Skeletal muscle satellite cell (primary cell): ENCODE results near the gene TBC1D9.
A peak's percentile ranks its signal among the peaks of the same experiment; 100 is the strongest.

Experiments
- H3K27me3 ChIP-seq: 2 replicates; pipeline ENCODE4 v1.7.0; 2013; ENCODE audit warnings: low read length; ENCODE audit not compliant: control insufficient read depth, insufficient read depth
- H3K36me3 ChIP-seq: 2 replicates; pipeline ENCODE4 v1.7.0; 2013; ENCODE audit warnings: mild to moderate bottlenecking, control low read depth, low read length; ENCODE audit not compliant: insufficient read depth
- H3K4me1 ChIP-seq: 2 replicates; pipeline ENCODE4 v1.7.0; 2013; ENCODE audit warnings: low read length; ENCODE audit not compliant: control insufficient read depth, insufficient read depth
- H3K4me2 ChIP-seq: 2 replicates; pipeline ENCODE4 v1.7.0; 2013; ENCODE audit warnings: mild to moderate bottlenecking, low read length
- H3K4me3 ChIP-seq: 2 replicates; pipeline ENCODE4 v1.7.0; 2013; ENCODE audit warnings: low read length
- H3K9ac ChIP-seq: 2 replicates; pipeline ENCODE4 v1.7.0; 2013; ENCODE audit warnings: mild to moderate bottlenecking, low read depth, low read length, moderate library complexity
- H3K9me3 ChIP-seq: replicated peaks from 2 replicates; pipeline ENCODE4 v1.7.0; 2013; ENCODE audit warnings: mild to moderate bottlenecking, control low read depth, low read length

TBC1D9 gene

DNA sequence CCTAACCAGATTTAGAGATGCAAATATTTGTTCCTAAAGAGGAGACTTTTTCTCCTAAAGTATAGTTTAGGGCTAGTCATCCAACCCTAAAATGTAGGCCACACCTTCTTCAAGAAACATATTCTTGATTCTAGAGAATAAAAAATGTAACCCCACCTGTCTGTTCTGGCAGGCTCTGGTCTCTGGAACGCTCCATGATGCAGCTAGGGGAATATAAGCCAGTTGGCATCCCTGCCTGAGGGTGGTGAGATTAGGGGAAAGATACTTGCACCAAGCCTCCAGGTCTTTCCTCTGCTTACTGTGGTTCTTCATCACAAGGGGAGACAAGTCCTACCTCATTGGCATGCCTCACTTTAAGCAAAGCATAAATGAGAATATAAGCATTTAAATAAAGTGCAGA, 21.2 kb upstream of the TBC1D9 start:
- H3K4me1 ChIP-seq, result no peaks in the 10 kb centered on the region

DNA sequence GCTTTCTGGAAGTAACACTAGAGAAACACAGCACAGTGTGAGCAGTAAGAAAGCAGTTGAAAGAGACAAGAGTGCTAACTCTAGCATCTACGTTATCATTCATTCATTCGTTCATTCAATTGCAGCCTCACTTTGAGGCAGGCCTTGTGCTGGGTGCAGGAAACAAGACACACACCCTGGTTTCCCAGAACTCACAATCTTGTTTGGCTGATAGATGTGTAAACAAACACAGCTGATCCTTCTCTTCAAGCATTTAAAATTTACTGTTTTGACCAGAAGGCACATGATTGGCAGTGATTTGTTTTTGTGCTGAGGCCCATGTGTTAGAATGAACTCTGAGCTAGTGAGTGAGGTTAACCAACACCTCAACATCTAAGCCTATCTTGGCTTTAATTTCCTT, 20.4 kb upstream of the TBC1D9 start:
- Histone ChIP-seq H3K9me3 (no peaks in the 10 kb centered on the region), H3K9ac (no peak overlapping the region), H3K36me3 (no peaks in the 10 kb centered on the region), H3K4me1 (no peaks in the 10 kb centered on the region), H3K4me3 (no peak overlapping the region), H3K4me2 (no peak overlapping the region), H3K27me3 (no peaks in the 10 kb centered on the region)

More for the DNA sequence above, 21.2 kb upstream of the TBC1D9 start:
- Histone ChIP-seq H3K4me3 (no peak overlapping the region), H3K4me2 (no peak overlapping the region), H3K9ac (no peak overlapping the region), H3K36me3 (no peaks in the 10 kb centered on the region), H3K9me3 (no peaks in the 10 kb centered on the region), H3K27me3 (no peaks in the 10 kb centered on the region)

DNA sequence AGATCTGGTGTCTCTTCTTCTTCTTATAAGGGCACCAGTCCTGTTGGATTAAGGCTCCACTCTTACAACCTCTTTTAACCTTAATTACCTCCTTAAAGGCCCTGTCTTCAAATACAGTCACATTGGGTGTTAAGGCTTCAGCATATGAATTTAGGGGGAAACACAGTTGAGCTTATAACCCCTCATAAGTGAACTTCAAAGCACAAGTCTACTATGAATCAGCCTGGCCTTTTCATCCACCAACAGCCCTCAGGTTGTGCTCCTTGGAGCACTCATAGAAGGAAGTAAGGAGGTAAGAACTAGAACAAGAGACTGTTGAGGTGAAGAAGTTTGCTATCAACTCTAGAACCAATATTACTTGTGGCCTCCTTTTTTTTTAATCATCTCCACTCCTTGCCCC, 18.8 kb upstream of the TBC1D9 start:
- Histone ChIP-seq H3K27me3 (no peaks in the 10 kb centered on the region), H3K4me3 (no peak overlapping the region), H3K9me3 (no peaks in the 10 kb centered on the region), H3K4me1 (no peaks in the 10 kb centered on the region), H3K9ac (no peak overlapping the region), H3K36me3 (no peaks in the 10 kb centered on the region), H3K4me2 (no peak overlapping the region)

DNA sequence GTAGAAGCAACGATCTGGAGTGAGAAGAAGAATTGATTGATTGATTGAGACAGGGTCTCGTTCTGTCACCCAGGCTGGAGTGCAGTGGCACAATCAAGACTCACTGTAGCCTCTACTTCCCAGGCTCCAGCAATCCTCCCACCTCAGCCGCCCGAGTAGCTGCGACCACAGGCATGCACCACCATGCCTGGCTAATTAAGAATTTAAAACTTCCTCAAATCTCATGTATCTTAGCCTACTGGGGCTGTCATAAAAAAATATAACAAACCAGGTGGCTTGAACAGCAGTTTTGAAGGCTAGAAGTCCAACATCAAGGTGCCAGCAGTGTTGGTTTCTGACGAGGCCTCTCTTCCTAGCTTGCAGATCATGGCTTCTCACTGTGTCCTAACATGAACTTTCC, 18.3 kb upstream of the TBC1D9 start:
- Histone ChIP-seq H3K9ac (no peak overlapping the region), H3K4me2 (no peak overlapping the region), H3K36me3 (no peaks in the 10 kb centered on the region), H3K27me3 (no peaks in the 10 kb centered on the region), H3K9me3 (no peaks in the 10 kb centered on the region), H3K4me3 (no peak overlapping the region), H3K4me1 (no peaks in the 10 kb centered on the region)

DNA sequence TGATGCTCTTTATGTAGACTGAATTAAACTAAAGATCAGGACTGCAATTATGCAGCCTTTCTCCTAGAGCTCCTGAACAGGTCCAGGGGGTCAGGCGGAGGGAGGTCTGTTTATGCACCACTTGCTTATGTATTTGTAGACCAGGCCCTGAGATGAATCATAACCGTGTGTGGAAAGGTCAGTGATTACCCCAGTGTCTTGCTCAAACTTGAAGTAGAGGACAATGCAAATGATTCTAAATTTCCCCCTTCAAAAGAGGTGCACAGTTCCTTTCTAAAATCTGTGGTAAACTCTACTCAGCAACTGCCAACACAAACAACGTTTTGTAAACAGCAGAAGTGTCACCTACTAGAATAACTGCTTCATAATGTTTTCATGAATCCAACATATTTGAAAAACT, 13.0 kb upstream of the TBC1D9 start:
- H3K36me3 ChIP-seq, result no peaks in the 10 kb centered on the region
- H3K27me3 ChIP-seq, result no peaks in the 10 kb centered on the region

DNA sequence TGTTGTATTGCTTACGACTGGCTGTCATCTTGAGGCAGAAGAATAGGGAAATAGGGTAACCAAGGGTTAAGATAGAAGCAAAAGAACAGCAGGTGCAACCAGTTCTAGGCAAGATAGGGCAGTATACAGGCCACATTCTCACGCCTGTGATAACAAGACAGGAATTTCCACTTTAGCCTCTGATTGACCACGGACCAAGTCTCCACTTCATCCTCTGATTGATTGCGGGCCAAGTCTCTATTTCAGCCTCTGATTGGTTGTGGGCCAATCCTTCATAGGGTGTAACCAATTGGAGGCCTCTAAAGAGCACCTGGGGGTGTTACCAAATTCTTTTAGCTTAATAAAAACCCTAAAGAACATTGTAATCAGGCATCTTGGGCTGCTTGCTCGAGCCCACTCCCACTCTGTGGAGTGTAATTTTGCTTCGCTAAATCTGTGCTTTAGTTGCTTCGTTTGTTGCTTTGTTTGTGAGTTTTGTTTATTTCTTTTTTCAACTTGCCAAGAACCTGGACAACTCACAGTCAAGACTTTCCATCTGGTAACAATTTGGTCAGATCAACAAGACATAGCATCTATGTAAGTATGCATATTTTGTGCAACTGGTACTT, 8.7 kb upstream of the TBC1D9 start:
- H3K9me3 ChIP-seq, result no peaks in the 10 kb centered on the region
- H3K4me1 ChIP-seq, result no peaks in the 10 kb centered on the region
- no peak overlapping the region for H3K4me2 ChIP-seq
- H3K36me3 ChIP-seq, result no peaks in the 10 kb centered on the region
- H3K27me3 ChIP-seq, result peaks cover 6% of the 10 kb centered on the region
- no peak overlapping the region for H3K9ac ChIP-seq
- H3K4me3 ChIP-seq, result no peak overlapping the region

More for the DNA sequence above, 13.0 kb upstream of the TBC1D9 start:
- Histone ChIP-seq H3K9me3 (no peaks in the 10 kb centered on the region), H3K4me3 (no peak overlapping the region), H3K4me1 (no peaks in the 10 kb centered on the region), H3K4me2 (no peak overlapping the region), H3K9ac (no peak overlapping the region)

DNA sequence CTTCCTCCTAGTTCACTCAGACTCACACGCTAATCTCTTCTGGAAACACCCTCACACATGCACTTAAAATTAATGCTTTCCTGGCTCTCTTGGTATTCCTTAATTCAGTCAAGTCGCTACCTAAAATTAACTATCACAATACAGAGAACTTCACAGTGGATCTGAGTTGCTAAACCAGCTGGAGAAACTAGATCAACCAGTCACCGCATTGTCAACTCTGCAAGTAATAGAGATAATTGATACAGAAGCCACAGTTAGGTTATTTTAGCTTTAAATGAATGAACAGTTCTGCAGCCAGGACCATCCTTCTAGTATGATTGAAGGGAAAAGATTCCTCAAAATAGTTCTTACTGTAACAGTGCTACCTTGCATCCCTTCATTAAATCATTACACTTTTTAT, 6.0 kb upstream of the TBC1D9 start:
- Histone ChIP-seq H3K36me3 (no peaks in the 10 kb centered on the region), H3K27me3 (peaks cover 6% of the 10 kb centered on the region), H3K4me3 (no peak overlapping the region), H3K4me2 (no peak overlapping the region), H3K9me3 (no peaks in the 10 kb centered on the region), H3K4me1 (peaks cover under 1% of the 10 kb centered on the region), H3K9ac (no peak overlapping the region)

DNA sequence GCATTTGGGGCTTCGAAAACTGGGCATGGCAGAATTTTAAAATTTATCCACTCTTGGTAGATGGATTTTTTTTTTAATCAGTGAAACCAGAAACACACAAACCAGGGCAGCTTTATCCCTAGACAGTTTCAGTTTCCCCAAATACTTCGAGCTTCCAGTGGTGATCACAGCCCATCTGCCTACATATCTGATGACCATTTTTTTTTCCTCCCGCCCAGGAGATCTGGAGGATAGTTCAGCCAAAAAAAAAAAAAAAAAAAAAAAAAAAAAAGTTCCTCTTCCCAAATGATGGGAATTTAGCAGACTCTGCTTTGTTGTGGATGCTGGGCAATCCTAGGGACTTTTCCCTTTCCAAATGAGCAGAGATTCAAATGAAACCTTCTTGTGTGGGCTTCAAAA, 1.0 kb upstream of the TBC1D9 start:
- Histone ChIP-seq H3K36me3 (no peaks in the 10 kb centered on the region), H3K4me2 (peak overlapping the region; percentile 90), H3K4me3 (peak overlapping the region; percentile 92), H3K27me3 (no peaks in the 10 kb centered on the region), H3K4me1 (peaks cover 7% of the 10 kb centered on the region), H3K9ac (no peak overlapping the region), H3K9me3 (no peaks in the 10 kb centered on the region)

DNA sequence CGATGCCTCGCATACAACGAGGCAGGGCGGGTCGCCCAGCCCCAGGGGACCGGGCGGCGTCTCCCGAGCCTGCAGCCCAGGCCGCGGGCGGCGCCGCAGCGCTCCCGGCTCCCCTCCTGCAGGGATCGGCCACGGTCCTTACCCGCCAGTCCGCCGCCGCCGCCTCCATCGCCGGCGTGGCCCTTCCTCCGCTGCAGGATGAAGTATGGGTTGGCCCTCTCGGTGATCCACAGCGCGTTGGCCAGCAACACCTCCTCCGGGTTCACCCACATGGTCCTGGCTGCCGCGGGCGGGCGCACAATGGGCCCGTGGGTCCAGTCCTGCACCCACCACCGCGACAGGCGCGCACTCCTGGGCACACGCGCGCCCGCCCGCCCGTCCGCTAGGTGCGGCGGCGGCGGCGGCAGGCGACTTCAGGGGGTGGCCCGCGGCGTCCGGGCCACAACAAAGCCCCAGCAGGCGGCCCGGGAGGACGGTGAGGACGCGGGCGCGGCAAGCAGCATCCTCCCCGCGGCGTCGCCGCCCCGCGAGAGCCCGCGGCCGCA, 339 bp downstream of the TBC1D9 start:
- Histone ChIP-seq H3K4me2 (peak overlapping the region; percentile 90), H3K9me3 (no peaks in the 10 kb centered on the region), H3K27me3 (no peaks in the 10 kb centered on the region), H3K4me1 (peaks cover 7% of the 10 kb centered on the region), H3K36me3 (no peaks in the 10 kb centered on the region), H3K9ac (peak overlapping the region; percentile 87), H3K4me3 (peak overlapping the region; percentile 92)

DNA sequence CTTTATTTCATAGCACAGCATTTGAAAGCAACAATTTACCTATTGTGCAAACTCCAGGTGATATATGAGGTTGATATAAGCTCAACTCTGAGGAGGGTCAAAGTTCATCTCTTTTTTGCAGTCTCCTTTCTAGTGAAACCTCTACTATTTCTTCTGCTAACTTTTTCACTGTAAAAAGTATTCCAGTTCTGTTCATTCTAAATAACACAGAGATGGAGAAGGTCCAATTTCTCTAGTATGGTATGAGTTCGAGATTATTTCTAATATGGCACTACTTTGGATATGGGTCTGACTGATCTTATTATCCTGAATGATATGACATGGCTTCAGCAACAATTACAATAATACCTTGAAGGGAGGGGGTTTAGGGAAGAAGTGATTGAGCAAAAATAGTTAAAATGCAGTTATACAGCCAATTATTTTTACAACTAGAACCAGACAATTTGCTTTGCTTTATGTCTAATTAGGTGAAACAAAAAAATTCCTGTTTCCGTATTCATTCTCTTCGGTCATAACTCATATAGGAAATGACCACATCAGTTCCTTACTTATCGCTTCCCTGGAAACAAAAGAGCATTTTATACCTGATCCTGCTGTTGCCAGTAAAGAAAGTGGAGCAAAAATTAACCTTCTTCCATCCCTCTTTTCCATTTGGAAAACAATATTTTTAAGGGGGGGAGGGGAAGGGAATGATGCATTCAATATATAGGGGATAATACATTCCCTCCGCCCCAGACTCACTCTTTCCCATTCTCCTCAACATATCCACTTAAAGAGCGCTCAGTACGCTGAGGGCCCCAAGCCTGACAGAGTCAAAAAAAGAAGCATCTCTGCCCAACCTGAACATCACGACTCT, 1.0 kb downstream of the TBC1D9 start:
- Histone ChIP-seq H3K36me3 (no peaks in the 10 kb centered on the region), H3K9me3 (no peaks in the 10 kb centered on the region), H3K4me1 (peaks cover 7% of the 10 kb centered on the region), H3K27me3 (no peaks in the 10 kb centered on the region), H3K4me2 (peak overlapping the region; percentile 90), H3K4me3 (peak overlapping the region; percentile 92), H3K9ac (peak overlapping the region; percentile 87)

DNA sequence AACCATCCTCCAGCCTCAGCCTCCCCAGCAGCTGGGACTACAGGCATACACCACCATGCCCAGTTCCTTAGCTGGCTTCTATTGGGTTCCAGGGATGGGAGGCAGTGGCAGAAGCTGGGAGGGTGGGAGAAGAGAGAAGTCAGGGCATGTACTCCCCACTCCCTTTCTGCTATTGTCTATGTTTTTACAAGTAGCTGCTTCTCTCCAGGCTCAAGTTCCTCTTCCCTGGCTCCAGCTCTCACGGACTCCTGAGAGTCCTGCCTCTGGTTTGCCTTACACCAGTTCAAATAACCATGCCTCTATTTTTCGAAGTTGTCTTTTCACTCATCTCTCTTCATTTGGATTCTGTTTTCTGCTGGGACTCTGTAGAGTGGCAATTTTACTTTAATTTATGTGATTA, 2.9 kb downstream of the TBC1D9 start:
- no peaks in the 10 kb centered on the region for H3K36me3 ChIP-seq
- no peak overlapping the region for H3K9ac ChIP-seq
- H3K27me3 ChIP-seq, result no peaks in the 10 kb centered on the region
- H3K4me1 ChIP-seq, result peaks cover 7% of the 10 kb centered on the region
- H3K4me3 ChIP-seq, result no peak overlapping the region
- no peak overlapping the region for H3K4me2 ChIP-seq
- H3K9me3 ChIP-seq, result no peaks in the 10 kb centered on the region
